Chondrocyte (in vitro differentiated cells): ENCODE measurements around the gene TBX15. TPM values are rescaled to one million over a fixed set of nuclear protein-coding genes. Genes with fewer than 3 reads are reported as not detected.

Source experiments
- DNase-seq: peaks from one replicate; pipeline ENCODE4 v3.0.0; 2021; ENCODE audit warnings: mixed read lengths, low spot score
- H3K27ac Mint-ChIP-seq: one replicate; pipeline ENCODE4 v1.8.0; 2021; ENCODE audit warnings: mild to moderate bottlenecking, moderate library complexity, mixed read lengths; ENCODE audit not compliant: unreplicated experiment
- H3K27me3 Mint-ChIP-seq: 2 replicates; pipeline ENCODE4 v1.8.0; 2021; ENCODE audit warnings: low read depth, mixed read lengths
- H3K36me3 Mint-ChIP-seq: 2 replicates; pipeline ENCODE4 v1.8.0; 2021; ENCODE audit warnings: low read depth, mixed read lengths
- H3K4me1 Mint-ChIP-seq: 2 replicates; pipeline ENCODE4 v1.8.0; 2021; ENCODE audit warnings: low read depth, mild to moderate bottlenecking, mixed read lengths
- H3K4me3 Mint-ChIP-seq: one replicate; pipeline ENCODE4 v1.8.0; 2021; ENCODE audit warnings: mild to moderate bottlenecking, moderate library complexity, mixed read lengths; ENCODE audit not compliant: unreplicated experiment
- H3K9me3 Mint-ChIP-seq: 2 replicates; pipeline ENCODE4 v1.8.0; 2021; ENCODE audit warnings: low read depth, mixed read lengths
- total RNA-seq: library from RNA; stranded (reverse); gene quantifications from 3 replicates; pipeline ENCODE4 v1.2.1, GENCODE V29; 2021
- TF ChIP-seq, protein P1 (sequence below): fragments of 200-600 bp; sonication (generic); IDR thresholded peaks from 2 replicates; pipeline ENCODE4 v1.5.0; 2021; ENCODE audit warnings: antibody characterized with exemption, mild to moderate bottlenecking, moderate library complexity

The TBX15 gene
- total RNA-seq, 1 donor from 2014 or later, result 41.0 TPM

DNA sequence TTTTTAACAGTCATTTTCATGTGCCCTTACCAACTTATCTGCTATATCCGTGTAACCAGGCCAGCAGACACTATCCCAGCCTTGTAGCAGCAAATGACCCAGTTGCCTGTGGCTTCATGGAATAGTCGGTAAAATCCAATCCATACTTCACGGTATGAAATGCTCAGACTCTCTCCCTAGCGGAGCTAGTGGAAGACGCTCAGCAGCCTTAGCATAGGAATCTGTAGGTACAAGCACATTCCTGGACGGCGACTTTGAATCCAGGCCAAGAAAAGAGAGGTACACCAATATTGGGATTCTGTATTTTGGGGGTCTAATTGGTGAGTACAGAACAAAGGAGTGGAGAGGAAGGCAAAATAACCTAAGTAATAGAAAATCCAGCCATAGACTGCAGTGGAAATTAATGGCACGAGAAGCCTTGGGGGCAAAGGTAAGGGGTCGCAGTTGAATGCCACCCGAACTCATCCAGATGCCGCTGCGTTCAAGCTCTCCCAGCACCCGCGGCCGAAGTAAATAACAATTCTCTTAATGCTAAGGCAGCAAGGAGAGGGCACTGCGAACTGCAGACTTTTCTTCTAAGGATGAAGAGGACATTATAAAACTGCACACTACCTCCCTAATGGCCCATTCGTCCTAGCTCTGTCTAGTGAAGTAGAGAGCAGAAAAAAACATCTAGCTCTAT is 17.7 kb upstream of the TBX15 start:
- DNase-seq, result no peak
- no peak overlapping the region for H3K27ac Mint-ChIP-seq
- peaks cover 1% of the 10 kb centered on the region for H3K36me3 Mint-ChIP-seq
- H3K27me3 Mint-ChIP-seq, result peaks cover 12% of the 10 kb centered on the region
- peaks cover 3% of the 10 kb centered on the region for H3K9me3 Mint-ChIP-seq
- TF ChIP-seq, protein P1, sequence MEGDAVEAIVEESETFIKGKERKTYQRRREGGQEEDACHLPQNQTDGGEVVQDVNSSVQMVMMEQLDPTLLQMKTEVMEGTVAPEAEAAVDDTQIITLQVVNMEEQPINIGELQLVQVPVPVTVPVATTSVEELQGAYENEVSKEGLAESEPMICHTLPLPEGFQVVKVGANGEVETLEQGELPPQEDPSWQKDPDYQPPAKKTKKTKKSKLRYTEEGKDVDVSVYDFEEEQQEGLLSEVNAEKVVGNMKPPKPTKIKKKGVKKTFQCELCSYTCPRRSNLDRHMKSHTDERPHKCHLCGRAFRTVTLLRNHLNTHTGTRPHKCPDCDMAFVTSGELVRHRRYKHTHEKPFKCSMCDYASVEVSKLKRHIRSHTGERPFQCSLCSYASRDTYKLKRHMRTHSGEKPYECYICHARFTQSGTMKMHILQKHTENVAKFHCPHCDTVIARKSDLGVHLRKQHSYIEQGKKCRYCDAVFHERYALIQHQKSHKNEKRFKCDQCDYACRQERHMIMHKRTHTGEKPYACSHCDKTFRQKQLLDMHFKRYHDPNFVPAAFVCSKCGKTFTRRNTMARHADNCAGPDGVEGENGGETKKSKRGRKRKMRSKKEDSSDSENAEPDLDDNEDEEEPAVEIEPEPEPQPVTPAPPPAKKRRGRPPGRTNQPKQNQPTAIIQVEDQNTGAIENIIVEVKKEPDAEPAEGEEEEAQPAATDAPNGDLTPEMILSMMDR, result no peak
- peaks cover 57% of the 10 kb centered on the region for H3K4me1 Mint-ChIP-seq
- peak overlapping the region; percentile 67 for H3K4me3 Mint-ChIP-seq

DNA sequence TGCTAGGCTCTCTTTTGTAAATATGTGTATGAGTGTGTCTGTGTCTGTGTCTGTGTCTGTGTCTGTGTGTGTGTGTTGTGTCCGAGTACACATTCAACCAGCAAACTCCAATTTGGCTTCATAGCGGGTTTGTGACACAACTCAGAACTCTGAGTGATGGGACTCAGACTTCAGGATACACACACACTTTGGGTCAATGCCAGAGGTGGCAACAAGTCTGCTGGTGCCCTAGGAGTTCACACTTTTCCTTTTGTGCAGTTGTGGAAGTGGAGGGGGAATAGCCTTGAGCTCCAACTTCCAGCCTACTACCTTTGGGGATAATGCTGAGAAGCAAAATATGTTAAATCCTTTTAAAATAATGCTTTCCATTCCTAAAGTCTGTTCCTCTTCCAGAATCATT is 16.6 kb upstream of the TBX15 start:
- peaks cover 3% of the 10 kb centered on the region for H3K36me3 Mint-ChIP-seq
- no peak overlapping the region for H3K27ac Mint-ChIP-seq
- TF ChIP-seq, protein P1, result no peak
- H3K4me1 Mint-ChIP-seq, result peaks cover 67% of the 10 kb centered on the region
- peaks cover 15% of the 10 kb centered on the region for H3K27me3 Mint-ChIP-seq
- H3K4me3 Mint-ChIP-seq, result no peak overlapping the region
- H3K9me3 Mint-ChIP-seq, result peaks cover 3% of the 10 kb centered on the region
- no peak for DNase-seq

DNA sequence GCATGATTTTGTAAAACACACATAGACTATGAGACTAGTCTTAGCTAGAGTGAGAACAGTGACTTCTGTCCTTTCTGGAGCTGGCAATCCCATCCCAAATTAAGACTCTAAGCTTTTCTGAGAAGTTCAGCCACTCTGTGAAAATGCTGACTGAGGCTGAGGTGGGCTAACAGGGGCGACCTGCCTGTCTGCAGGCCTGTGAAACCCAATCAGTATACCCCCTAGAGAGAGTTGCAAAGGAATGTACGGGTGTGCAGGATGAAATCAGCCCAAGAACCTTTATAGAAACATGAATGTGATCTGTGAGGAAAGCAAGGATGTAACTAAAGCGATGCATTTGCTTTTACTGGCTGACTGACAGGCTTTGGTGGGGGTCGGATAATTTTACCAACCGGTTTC is 16.0 kb upstream of the TBX15 start:
- H3K27me3 Mint-ChIP-seq, result peaks cover 18% of the 10 kb centered on the region
- peaks cover 63% of the 10 kb centered on the region for H3K4me1 Mint-ChIP-seq
- H3K27ac Mint-ChIP-seq, result peak overlapping the region; percentile 78
- no peak overlapping the region for H3K4me3 Mint-ChIP-seq
- TF ChIP-seq, protein P1, result no peak
- peaks cover 3% of the 10 kb centered on the region for H3K9me3 Mint-ChIP-seq
- DNase-seq, result no peak
- H3K36me3 Mint-ChIP-seq, result peaks cover 3% of the 10 kb centered on the region

DNA sequence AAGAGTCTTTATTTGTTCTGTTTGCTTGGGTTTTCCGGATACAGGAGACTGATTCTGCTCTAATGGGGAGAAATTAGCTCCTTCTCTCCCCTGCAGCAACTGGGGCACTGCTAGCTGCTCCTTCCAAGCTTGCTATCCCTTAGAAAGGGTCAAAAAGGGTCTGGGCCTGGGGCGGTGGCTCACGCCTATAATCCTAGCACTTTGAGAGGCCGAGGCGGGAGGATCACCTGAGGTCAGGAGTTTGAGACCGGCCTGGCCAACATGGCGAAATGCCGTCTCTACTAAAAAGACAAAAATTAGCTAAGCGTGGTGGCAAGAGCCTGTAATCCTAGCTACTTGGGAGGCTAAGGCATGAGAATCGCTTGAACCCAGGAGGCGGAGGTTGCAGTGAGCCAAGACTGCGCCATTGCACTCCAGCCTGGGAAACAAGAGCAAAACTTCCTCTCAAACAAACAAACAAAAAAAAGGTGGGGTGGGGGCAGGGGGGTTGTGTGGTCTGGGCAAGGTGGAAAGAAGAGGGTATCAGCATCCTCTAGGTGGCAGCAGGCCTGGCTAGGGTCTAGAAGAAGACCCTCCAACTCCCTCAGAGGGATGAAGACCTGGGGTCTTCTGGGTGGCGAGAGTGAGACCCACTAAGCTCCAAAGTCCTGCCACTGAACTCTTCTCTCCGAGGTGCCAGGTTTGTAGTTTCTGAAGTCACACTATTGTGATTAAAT is 15.4 kb upstream of the TBX15 start:
- H3K27me3 Mint-ChIP-seq, result peaks cover 20% of the 10 kb centered on the region
- H3K9me3 Mint-ChIP-seq, result peaks cover 3% of the 10 kb centered on the region
- H3K27ac Mint-ChIP-seq, result peak overlapping the region; percentile 78
- no peak for DNase-seq
- peaks cover 3% of the 10 kb centered on the region for H3K36me3 Mint-ChIP-seq
- H3K4me3 Mint-ChIP-seq, result no peak overlapping the region
- TF ChIP-seq, protein P1, result peak; percentile 58
- H3K4me1 Mint-ChIP-seq, result peaks cover 57% of the 10 kb centered on the region

DNA sequence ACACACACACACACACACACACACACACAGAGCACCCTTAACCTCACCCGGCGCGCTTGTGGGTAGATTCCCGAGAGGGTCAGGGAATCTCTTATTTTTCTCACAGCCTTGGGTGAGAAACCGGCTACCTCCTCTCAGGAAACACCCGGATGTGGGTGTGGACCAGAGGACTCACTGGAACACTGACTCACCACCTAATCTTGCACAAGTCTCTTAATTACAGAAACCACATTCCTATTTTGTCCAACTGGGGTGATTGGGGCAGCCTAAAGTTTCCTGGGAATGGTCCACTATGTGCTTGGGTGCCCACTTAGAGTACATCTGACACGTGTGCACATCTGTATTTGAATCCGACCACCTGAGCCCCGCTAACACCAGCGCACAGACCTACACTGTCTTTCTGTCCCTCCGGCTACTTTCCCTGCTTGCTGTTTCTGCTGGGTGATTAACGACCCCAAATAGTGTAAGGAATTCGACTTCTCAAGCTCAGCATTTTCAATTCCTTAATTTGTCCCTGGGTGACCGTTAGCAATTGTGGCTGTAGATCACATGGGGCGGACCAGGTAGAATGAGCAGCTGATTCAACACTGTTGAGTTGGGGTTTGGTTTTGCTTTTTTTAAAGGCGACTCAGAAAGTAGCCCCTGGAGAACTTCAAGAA is 14.0 kb upstream of the TBX15 start:
- H3K4me3 Mint-ChIP-seq, result peak overlapping the region; percentile 44
- TF ChIP-seq, protein P1, result no peak
- H3K4me1 Mint-ChIP-seq, result peaks cover 59% of the 10 kb centered on the region
- H3K27ac Mint-ChIP-seq, result peak overlapping the region; percentile 86
- H3K36me3 Mint-ChIP-seq, result peaks cover 3% of the 10 kb centered on the region
- DNase-seq, result no peak
- peaks cover 26% of the 10 kb centered on the region for H3K27me3 Mint-ChIP-seq
- peaks cover 3% of the 10 kb centered on the region for H3K9me3 Mint-ChIP-seq
